ENCODE results near the gene DPF3.

Gene DPF3

GRCh38 chr14:72787841-72788240, 106.1 kb downstream of the DPF3 start:
- Histone ChIP-seq H2BK12ac (ENCODE audit: low read length) (no peak overlapping the region), H3K4me1 (ENCODE audit: control insufficient read depth in 2 of 2, insufficient read depth in 1 of 2, low read depth in 1 of 2, low read length in 2 of 2) (peaks cover 3 to 11% of the 10 kb centered on the region in 2 donors), H4K91ac (ENCODE audit: low read depth, low read length, poor library complexity) (no peak overlapping the region), H3K27ac (replicated peaks; ENCODE audit: low read length) (no peak overlapping the region), H2BK120ac (ENCODE audit: low read depth, low read length) (no peak overlapping the region), H3K23ac (ENCODE audit: low read depth, low read length, poor library complexity) (no peak overlapping the region), H3K4me2 (ENCODE audit: insufficient read depth, low read length, poor library complexity, severe bottlenecking) (no peak overlapping the region), H3K18ac (ENCODE audit: low read length) (peak overlapping the region; percentile 46), H3K27me3 (ENCODE audit: control insufficient read depth in 3 of 3, insufficient read depth in 3 of 3, low read depth in 1 of 3, low read length in 3 of 3) (no peaks in the 10 kb centered on the region), H2AK5ac (ENCODE audit: low read depth, low read length) (no peak overlapping the region), H3K14ac (ENCODE audit: low read length) (no peak overlapping the region), H2BK15ac (ENCODE audit: low read length) (no peak overlapping the region), H3K4ac (ENCODE audit: low read length) (no peak overlapping the region), H3K4me3 (ENCODE audit: low read length in 2 of 2) (peak overlapping the region in 1 of 2 donors; percentile 11), H4K8ac (ENCODE audit: low read depth, low read length) (no peak overlapping the region), H2BK5ac (ENCODE audit: low read length) (no peak overlapping the region), H3K79me1 (ENCODE audit: low read depth, low read length) (no peaks in the 10 kb centered on the region), H2AFZ (ENCODE audit: low read length) (peak overlapping the region; percentile 67), H3K36me3 (replicated peaks in 1 of 2; ENCODE audit: control insufficient read depth in 2 of 2, insufficient read depth in 2 of 2, low read length in 2 of 2) (no peaks in the 10 kb centered on the region), H3K9me3 (replicated peaks in 1 of 2; ENCODE audit: control insufficient read depth in 2 of 2, insufficient read depth in 1 of 2, low read depth in 1 of 2, low read length in 2 of 2) (no peaks in the 10 kb centered on the region), H3K9ac (ENCODE audit: low read depth, low read length, poor library complexity) (no peak overlapping the region)
- WGBS, 2 donors (ENCODE audit: extremely low coverage in 2 of 2, insufficient read length in 2 of 2, insufficient replicate concordance in 1 of 2) = no CpG with 5 or more reads among the region's 6 CpGs
- no peak for DNase-seq (ENCODE audit: low spot score)

- DNase-seq (ENCODE audit: low spot score) = no peak
- WGBS, 2 donors (ENCODE audit: extremely low coverage in 2 of 2, insufficient read length in 2 of 2, insufficient replicate concordance in 1 of 2) = no CpG with 5 or more reads among the region's 13 CpGs
Measured at GRCh38 chr14:72786378-72787350, 107.2 kb downstream of the DPF3 start.

GRCh38 chr14:72783741-72784140, 110.2 kb downstream of the DPF3 start:
- Histone ChIP-seq H3K79me1 (ENCODE audit: low read depth, low read length) (no peaks in the 10 kb centered on the region), H3K4me3 (ENCODE audit: low read length in 2 of 2) (no peak overlapping the region), H2BK5ac (ENCODE audit: low read length) (no peak overlapping the region), H3K27me3 (ENCODE audit: control insufficient read depth in 3 of 3, insufficient read depth in 3 of 3, low read depth in 1 of 3, low read length in 3 of 3) (no peaks in the 10 kb centered on the region), H3K18ac (ENCODE audit: low read length) (peak overlapping the region; percentile 24), H3K4me2 (ENCODE audit: insufficient read depth, low read length, poor library complexity, severe bottlenecking) (no peak overlapping the region), H3K23ac (ENCODE audit: low read depth, low read length, poor library complexity) (no peak overlapping the region), H2BK15ac (ENCODE audit: low read length) (no peak overlapping the region), H3K27ac (replicated peaks; ENCODE audit: low read length) (no peak overlapping the region), H3K36me3 (replicated peaks in 1 of 2; ENCODE audit: control insufficient read depth in 2 of 2, insufficient read depth in 2 of 2, low read length in 2 of 2) (no peaks in the 10 kb centered on the region), H4K8ac (ENCODE audit: low read depth, low read length) (no peak overlapping the region), H2AK5ac (ENCODE audit: low read depth, low read length) (no peak overlapping the region), H4K91ac (ENCODE audit: low read depth, low read length, poor library complexity) (no peak overlapping the region), H2BK120ac (ENCODE audit: low read depth, low read length) (no peak overlapping the region), H3K9ac (ENCODE audit: low read depth, low read length, poor library complexity) (no peak overlapping the region), H3K14ac (ENCODE audit: low read length) (no peak overlapping the region), H3K4me1 (ENCODE audit: control insufficient read depth in 2 of 2, insufficient read depth in 1 of 2, low read depth in 1 of 2, low read length in 2 of 2) (peaks cover 3 to 5% of the 10 kb centered on the region in 2 donors), H2AFZ (ENCODE audit: low read length) (no peak overlapping the region), H3K4ac (ENCODE audit: low read length) (no peak overlapping the region), H2BK12ac (ENCODE audit: low read length) (no peak overlapping the region), H3K9me3 (replicated peaks in 1 of 2; ENCODE audit: control insufficient read depth in 2 of 2, insufficient read depth in 1 of 2, low read depth in 1 of 2, low read length in 2 of 2) (no peaks in the 10 kb centered on the region)
- no CpG with 5 or more reads among the region's 7 CpGs for WGBS, 2 donors (ENCODE audit: extremely low coverage in 2 of 2, insufficient read length in 2 of 2, insufficient replicate concordance in 1 of 2)
- no peak for DNase-seq (ENCODE audit: low spot score)

More at GRCh38 chr14:72786378-72787350, 107.2 kb downstream of the DPF3 start:
- peaks cover 3 to 4% of the 10 kb centered on the region in 2 donors for H3K4me1 ChIP-seq (ENCODE audit: control insufficient read depth in 2 of 2, insufficient read depth in 1 of 2, low read depth in 1 of 2, low read length in 2 of 2)
- H2BK120ac ChIP-seq (ENCODE audit: low read depth, low read length) = no peak overlapping the region
- H3K23ac ChIP-seq (ENCODE audit: low read depth, low read length, poor library complexity) = no peak overlapping the region
- no peak overlapping the region for H2AK5ac ChIP-seq (ENCODE audit: low read depth, low read length)
- no peak overlapping the region for H2AFZ ChIP-seq (ENCODE audit: low read length)
- H3K14ac ChIP-seq (ENCODE audit: low read length) = no peak overlapping the region
- no peak overlapping the region for H4K91ac ChIP-seq (ENCODE audit: low read depth, low read length, poor library complexity)
- H3K27ac ChIP-seq (replicated peaks; ENCODE audit: low read length) = no peak overlapping the region
- no peaks in the 10 kb centered on the region for H3K79me1 ChIP-seq (ENCODE audit: low read depth, low read length)
- no peak overlapping the region for H2BK12ac ChIP-seq (ENCODE audit: low read length)
- no peak overlapping the region for H3K4me3 ChIP-seq (ENCODE audit: low read length in 2 of 2)
- no peak overlapping the region for H4K8ac ChIP-seq (ENCODE audit: low read depth, low read length)
- no peak overlapping the region for H2BK15ac ChIP-seq (ENCODE audit: low read length)
- H3K27me3 ChIP-seq (ENCODE audit: control insufficient read depth in 3 of 3, insufficient read depth in 3 of 3, low read depth in 1 of 3, low read length in 3 of 3) = no peaks in the 10 kb centered on the region
- no peak overlapping the region for H2BK5ac ChIP-seq (ENCODE audit: low read length)
- H3K4me2 ChIP-seq (ENCODE audit: insufficient read depth, low read length, poor library complexity, severe bottlenecking) = no peak overlapping the region
- H3K9me3 ChIP-seq (replicated peaks in 1 of 2; ENCODE audit: control insufficient read depth in 2 of 2, insufficient read depth in 1 of 2, low read depth in 1 of 2, low read length in 2 of 2) = no peaks in the 10 kb centered on the region
- H3K4ac ChIP-seq (ENCODE audit: low read length) = no peak overlapping the region
- H3K18ac ChIP-seq (ENCODE audit: low read length) = peak overlapping the region; percentile 36
- H3K9ac ChIP-seq (ENCODE audit: low read depth, low read length, poor library complexity) = no peak overlapping the region
- no peaks in the 10 kb centered on the region for H3K36me3 ChIP-seq (replicated peaks in 1 of 2; ENCODE audit: control insufficient read depth in 2 of 2, insufficient read depth in 2 of 2, low read length in 2 of 2)

- no peak overlapping the region for H3K4me3 ChIP-seq (ENCODE audit: low read length in 2 of 2)
- H2AFZ ChIP-seq (ENCODE audit: low read length) = no peak overlapping the region
- no peak overlapping the region for H2BK120ac ChIP-seq (ENCODE audit: low read depth, low read length)
- H4K8ac ChIP-seq (ENCODE audit: low read depth, low read length) = no peak overlapping the region
- H3K36me3 ChIP-seq (replicated peaks in 1 of 2; ENCODE audit: control insufficient read depth in 2 of 2, insufficient read depth in 2 of 2, low read length in 2 of 2) = no peaks in the 10 kb centered on the region
- H3K23ac ChIP-seq (ENCODE audit: low read depth, low read length, poor library complexity) = no peak overlapping the region
- H4K91ac ChIP-seq (ENCODE audit: low read depth, low read length, poor library complexity) = no peak overlapping the region
- H3K4ac ChIP-seq (ENCODE audit: low read length) = no peak overlapping the region
- H3K27me3 ChIP-seq (ENCODE audit: control insufficient read depth in 3 of 3, insufficient read depth in 3 of 3, low read depth in 1 of 3, low read length in 3 of 3) = no peaks in the 10 kb centered on the region
- no peak overlapping the region for H2BK5ac ChIP-seq (ENCODE audit: low read length)
- peaks cover 0 to 1% of the 10 kb centered on the region in 2 donors for H3K4me1 ChIP-seq (ENCODE audit: control insufficient read depth in 2 of 2, insufficient read depth in 1 of 2, low read depth in 1 of 2, low read length in 2 of 2)
- H3K18ac ChIP-seq (ENCODE audit: low read length) = no peak overlapping the region
- no peak overlapping the region for H2AK5ac ChIP-seq (ENCODE audit: low read depth, low read length)
- H2BK15ac ChIP-seq (ENCODE audit: low read length) = no peak overlapping the region
- H3K4me2 ChIP-seq (ENCODE audit: insufficient read depth, low read length, poor library complexity, severe bottlenecking) = no peak overlapping the region
- no CpG with 5 or more reads among the region's 2 CpGs for WGBS, 2 donors (ENCODE audit: extremely low coverage in 2 of 2, insufficient read length in 2 of 2, insufficient replicate concordance in 1 of 2)
- no peak overlapping the region for H2BK12ac ChIP-seq (ENCODE audit: low read length)
- H3K27ac ChIP-seq (replicated peaks; ENCODE audit: low read length) = no peak overlapping the region
- H3K79me1 ChIP-seq (ENCODE audit: low read depth, low read length) = no peaks in the 10 kb centered on the region
- H3K9me3 ChIP-seq (replicated peaks in 1 of 2; ENCODE audit: control insufficient read depth in 2 of 2, insufficient read depth in 1 of 2, low read depth in 1 of 2, low read length in 2 of 2) = peaks cover 0 to 2% of the 10 kb centered on the region in 2 donors
- H3K14ac ChIP-seq (ENCODE audit: low read length) = no peak overlapping the region
- no peak overlapping the region for H3K9ac ChIP-seq (ENCODE audit: low read depth, low read length, poor library complexity)
- no peak for DNase-seq (ENCODE audit: low spot score)
Measured at GRCh38 chr14:72782817-72783216, 111.1 kb downstream of the DPF3 start.

Data from neuronal stem cell (in vitro differentiated cells).